SK-N-SH treated with all-trans-retinoic acid at 6 μM for 48 hours (cell line): ENCODE results near the gene DNAH3.

Experiments used
- ATAC-seq: fragments of 200-7000 bp; cut with Tn5 transposase; 3 replicates; pipeline ENCODE4 v1.9.1; 2020; ENCODE audit warnings: mild to moderate bottlenecking, moderate library complexity
- ARNTL ChIP-seq: fragments of 450-650 bp; formaldehyde crosslinking; IDR thresholded peaks from 2 replicates; pipeline ENCODE4 v1.5.0; 2020; ENCODE audit warnings: low read depth, mild to moderate bottlenecking, moderate library complexity, borderline replicate concordance
- BACH2 ChIP-seq: fragments of 250-450 bp; sonication (Bioruptor Pico); IDR thresholded peaks from 2 replicates; pipeline ENCODE4 v1.9.0; 2021; ENCODE audit warnings: mild to moderate bottlenecking, borderline replicate concordance
- CSDC2 ChIP-seq: fragments of 250-450 bp; sonication (Bioruptor Pico); IDR thresholded peaks from 2 replicates; pipeline ENCODE4 v1.5.0; 2020; ENCODE audit warnings: mild to moderate bottlenecking, moderate library complexity
- CSRNP3 ChIP-seq: fragments of 250-450 bp; sonication (Bioruptor Pico); IDR thresholded peaks from 2 replicates; pipeline ENCODE4 v1.5.1; 2021; ENCODE audit warnings: mild to moderate bottlenecking, moderate library complexity
- ESRRG ChIP-seq: fragments of 250-450 bp; sonication (Bioruptor Pico); IDR thresholded peaks from 2 replicates; pipeline ENCODE4 v1.6.1; 2021; ENCODE audit warnings: mild to moderate bottlenecking
- ISL1 ChIP-seq: fragments of 250-450 bp; sonication (Bioruptor Pico); IDR thresholded peaks from 2 replicates; pipeline ENCODE4 v2.1.2; 2022; ENCODE audit warnings: mild to moderate bottlenecking, moderate library complexity
- OSR1 ChIP-seq: fragments of 250-450 bp; sonication (Bioruptor Pico); IDR thresholded peaks from 2 replicates; pipeline ENCODE4 v1.8.0; 2022; ENCODE audit warnings: moderate library complexity, mild to moderate bottlenecking, inconsistent platforms
- PATZ1 ChIP-seq: fragments of 250-450 bp; sonication (Bioruptor Pico); IDR thresholded peaks from 2 replicates; pipeline ENCODE4 v1.8.0; 2020; ENCODE audit warnings: mild to moderate bottlenecking, moderate library complexity, borderline replicate concordance
- RARB ChIP-seq: fragments of 250-450 bp; sonication (Bioruptor Pico); IDR thresholded peaks from 2 replicates; pipeline ENCODE4 v1.8.0; 2021; ENCODE audit warnings: mild to moderate bottlenecking, moderate library complexity
- SNAI2 ChIP-seq: fragments of 250-450 bp; sonication (Bioruptor Pico); IDR thresholded peaks from 2 replicates; pipeline ENCODE4 v1.5.0; 2020; ENCODE audit warnings: mild to moderate bottlenecking, moderate library complexity
- TCF4 ChIP-seq: fragments of 250-450 bp; sonication (Bioruptor Pico); IDR thresholded peaks from 2 replicates; pipeline ENCODE4 v1.8.0; 2021; ENCODE audit warnings: mild to moderate bottlenecking, moderate library complexity, borderline replicate concordance
- TOX ChIP-seq: fragments of 250-450 bp; sonication (Bioruptor Pico); IDR thresholded peaks from 2 replicates; pipeline ENCODE4 v1.8.0; 2021; ENCODE audit warnings: mild to moderate bottlenecking, moderate library complexity, borderline replicate concordance
- ZC3H10 ChIP-seq: fragments of 250-450 bp; sonication (Bioruptor Pico); IDR thresholded peaks from 2 replicates; pipeline ENCODE4 v1.5.1; 2021; ENCODE audit warnings: mild to moderate bottlenecking, moderate library complexity
- ZFP3 ChIP-seq: fragments of 250-450 bp; sonication (Bioruptor Pico); IDR thresholded peaks from 2 replicates; pipeline ENCODE4 v1.5.0; 2020; ENCODE audit warnings: mild to moderate bottlenecking, moderate library complexity
- ZNF565 ChIP-seq: fragments of 450-650 bp; formaldehyde crosslinking; conservative IDR thresholded peaks from 2 replicates; pipeline ENCODE4 v1.5.0; 2020; ENCODE audit warnings: low read depth, mild to moderate bottlenecking, moderate library complexity
- ZNF70 ChIP-seq: fragments of 450-650 bp; formaldehyde crosslinking; IDR thresholded peaks from 2 replicates; pipeline ENCODE4 v1.5.0; 2020; ENCODE audit warnings: mild to moderate bottlenecking, moderate library complexity
- ZNF8 ChIP-seq: fragments of 450-650 bp; formaldehyde crosslinking; IDR thresholded peaks from 2 replicates; pipeline ENCODE4 v1.5.0; 2020; ENCODE audit warnings: mild to moderate bottlenecking, moderate library complexity
- TF ChIP-seq, protein P1 (sequence below): fragments of 250-450 bp; sonication (Bioruptor Pico); IDR thresholded peaks from 2 replicates; pipeline ENCODE4 v1.5.1; 2020; ENCODE audit warnings: low read depth, mild to moderate bottlenecking, moderate library complexity
- TF ChIP-seq, protein P2 (sequence below): fragments of 250-450 bp; sonication (Bioruptor Pico); IDR thresholded peaks from 2 replicates; pipeline ENCODE4 v1.5.0; 2020; ENCODE audit warnings: mild to moderate bottlenecking, moderate library complexity
- TF ChIP-seq, protein P3 (sequence below): fragments of 250-450 bp; sonication (Bioruptor Pico); IDR thresholded peaks from 2 replicates; pipeline ENCODE4 v1.8.0; 2021; ENCODE audit warnings: low read depth, mild to moderate bottlenecking, moderate library complexity, borderline replicate concordance

Gene DNAH3

DNA sequence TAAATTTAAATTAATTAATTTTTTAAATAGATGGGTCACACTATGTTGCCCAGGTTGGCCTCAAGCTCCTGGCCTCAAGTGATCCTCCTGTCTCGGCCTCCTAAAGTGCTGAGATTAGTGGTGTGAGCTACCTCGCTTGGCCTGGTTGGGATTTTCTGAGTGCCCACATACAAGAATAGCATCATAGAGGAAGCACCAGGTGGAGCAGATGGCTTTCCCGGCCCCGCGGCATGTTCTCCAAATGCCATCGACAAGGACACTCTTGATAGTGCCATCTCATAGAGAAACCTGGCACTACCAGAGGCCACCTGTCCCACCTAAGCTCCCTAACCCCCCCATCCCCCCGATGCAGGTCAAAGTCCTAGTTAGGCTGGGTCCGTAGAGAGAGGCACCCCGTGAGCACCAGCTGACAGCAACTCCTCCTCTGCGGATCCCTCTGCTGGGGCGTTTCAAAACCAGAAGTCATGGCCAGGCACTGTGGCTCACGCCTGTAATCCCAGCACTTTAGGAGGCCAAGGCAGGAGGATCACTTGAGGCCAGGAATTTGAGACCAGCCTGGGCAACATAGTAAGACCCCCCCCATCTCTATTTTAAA lies 65.9 kb downstream of the DNAH3 start:
- ATAC-seq, result no peak
- TF ChIP-seq ZNF565 (CRISPR knock-in tag) (no peak), SNAI2 (CRISPR knock-in tag) (no peak), BACH2 (no peak), ESRRG (CRISPR knock-in tag) (no peak), CSDC2 (CRISPR knock-in tag) (no peak), RARB (CRISPR knock-in tag) (no peak)
- TF ChIP-seq, protein P1, sequence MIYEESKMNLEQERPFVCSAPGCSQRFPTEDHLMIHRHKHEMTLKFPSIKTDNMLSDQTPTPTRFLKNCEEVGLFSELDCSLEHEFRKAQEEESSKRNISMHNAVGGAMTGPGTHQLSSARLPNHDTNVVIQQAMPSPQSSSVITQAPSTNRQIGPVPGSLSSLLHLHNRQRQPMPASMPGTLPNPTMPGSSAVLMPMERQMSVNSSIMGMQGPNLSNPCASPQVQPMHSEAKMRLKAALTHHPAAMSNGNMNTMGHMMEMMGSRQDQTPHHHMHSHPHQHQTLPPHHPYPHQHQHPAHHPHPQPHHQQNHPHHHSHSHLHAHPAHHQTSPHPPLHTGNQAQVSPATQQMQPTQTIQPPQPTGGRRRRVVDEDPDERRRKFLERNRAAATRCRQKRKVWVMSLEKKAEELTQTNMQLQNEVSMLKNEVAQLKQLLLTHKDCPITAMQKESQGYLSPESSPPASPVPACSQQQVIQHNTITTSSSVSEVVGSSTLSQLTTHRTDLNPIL (CRISPR knock-in tag), result no peak
- TF ChIP-seq, protein P2, sequence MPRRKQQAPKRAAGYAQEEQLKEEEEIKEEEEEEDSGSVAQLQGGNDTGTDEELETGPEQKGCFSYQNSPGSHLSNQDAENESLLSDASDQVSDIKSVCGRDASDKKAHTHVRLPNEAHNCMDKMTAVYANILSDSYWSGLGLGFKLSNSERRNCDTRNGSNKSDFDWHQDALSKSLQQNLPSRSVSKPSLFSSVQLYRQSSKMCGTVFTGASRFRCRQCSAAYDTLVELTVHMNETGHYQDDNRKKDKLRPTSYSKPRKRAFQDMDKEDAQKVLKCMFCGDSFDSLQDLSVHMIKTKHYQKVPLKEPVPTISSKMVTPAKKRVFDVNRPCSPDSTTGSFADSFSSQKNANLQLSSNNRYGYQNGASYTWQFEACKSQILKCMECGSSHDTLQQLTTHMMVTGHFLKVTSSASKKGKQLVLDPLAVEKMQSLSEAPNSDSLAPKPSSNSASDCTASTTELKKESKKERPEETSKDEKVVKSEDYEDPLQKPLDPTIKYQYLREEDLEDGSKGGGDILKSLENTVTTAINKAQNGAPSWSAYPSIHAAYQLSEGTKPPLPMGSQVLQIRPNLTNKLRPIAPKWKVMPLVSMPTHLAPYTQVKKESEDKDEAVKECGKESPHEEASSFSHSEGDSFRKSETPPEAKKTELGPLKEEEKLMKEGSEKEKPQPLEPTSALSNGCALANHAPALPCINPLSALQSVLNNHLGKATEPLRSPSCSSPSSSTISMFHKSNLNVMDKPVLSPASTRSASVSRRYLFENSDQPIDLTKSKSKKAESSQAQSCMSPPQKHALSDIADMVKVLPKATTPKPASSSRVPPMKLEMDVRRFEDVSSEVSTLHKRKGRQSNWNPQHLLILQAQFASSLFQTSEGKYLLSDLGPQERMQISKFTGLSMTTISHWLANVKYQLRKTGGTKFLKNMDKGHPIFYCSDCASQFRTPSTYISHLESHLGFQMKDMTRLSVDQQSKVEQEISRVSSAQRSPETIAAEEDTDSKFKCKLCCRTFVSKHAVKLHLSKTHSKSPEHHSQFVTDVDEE (CRISPR knock-in tag), result no peak

DNA sequence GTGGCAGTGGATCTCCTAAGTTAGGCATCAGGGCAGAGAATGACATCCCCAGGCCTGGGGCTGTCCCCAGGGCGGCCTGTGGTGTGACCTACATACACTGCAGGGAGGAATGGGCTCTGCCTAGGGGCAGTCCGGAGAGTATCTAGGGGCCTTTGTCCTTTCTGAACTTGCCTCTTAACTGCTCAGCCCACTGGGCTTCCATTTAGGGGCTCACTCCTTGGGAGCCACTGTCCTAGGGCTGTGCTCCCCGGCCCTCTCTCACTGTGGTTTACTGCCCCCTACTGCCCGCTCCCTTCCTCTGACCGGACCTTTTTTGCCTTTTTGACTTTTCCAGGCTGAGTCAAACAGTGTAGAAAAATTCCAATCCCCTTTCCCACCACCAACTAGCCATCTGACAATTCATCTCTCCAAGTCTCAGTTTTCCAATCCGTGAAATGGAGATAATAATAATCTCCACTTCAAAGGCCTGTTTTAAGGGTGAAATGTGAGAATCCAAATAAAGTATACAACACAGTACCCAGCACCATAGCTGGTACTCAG lies 66.8 kb downstream of the DNAH3 start:
- peak; percentile 97 for ATAC-seq
- TF ChIP-seq ARNTL (no peak), ZC3H10 (CRISPR knock-in tag) (no peak), CSDC2 (CRISPR knock-in tag) (no peak)
- TF ChIP-seq, protein P1 (CRISPR knock-in tag), result no peak

DNA sequence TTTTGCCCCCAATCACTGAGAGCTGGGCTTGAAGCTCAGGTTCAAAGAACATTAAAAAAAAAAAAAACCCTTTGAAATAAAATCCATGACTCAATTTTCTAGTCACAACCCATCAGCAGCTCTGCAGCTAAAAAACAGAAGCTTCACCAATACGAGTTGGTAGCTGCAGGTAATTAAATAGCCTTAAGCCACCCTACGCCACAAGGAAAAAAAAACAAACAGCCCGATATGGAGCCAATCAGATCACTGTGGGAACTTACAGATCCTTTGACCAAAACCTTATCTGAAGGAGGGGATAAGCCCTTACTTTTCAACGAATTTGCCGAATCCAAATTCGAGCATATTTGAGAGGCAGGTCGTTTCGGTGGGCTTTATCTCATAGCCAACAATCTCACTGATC lies 69.3 kb downstream of the DNAH3 start:
- no peak for ATAC-seq
- TF ChIP-seq RARB (CRISPR knock-in tag) (no peak), TOX (CRISPR knock-in tag) (no peak)

GRCh38 chr16:21078563-21078962 lies 72.1 kb downstream of the DNAH3 start:
- no peak for ATAC-seq
- TF ChIP-seq ZFP3 (no peak), ZNF70 (CRISPR knock-in tag) (no peak), CSRNP3 (CRISPR knock-in tag) (no peak), TOX (CRISPR knock-in tag) (no peak), ZC3H10 (CRISPR knock-in tag) (no peak), ESRRG (CRISPR knock-in tag) (no peak), ZNF565 (CRISPR knock-in tag) (no peak), RARB (CRISPR knock-in tag) (no peak), ISL1 (no peak), OSR1 (CRISPR knock-in tag) (no peak), TCF4 (no peak), PATZ1 (CRISPR knock-in tag) (no peak), ZNF8 (CRISPR knock-in tag) (no peak), ARNTL (no peak), SNAI2 (CRISPR knock-in tag) (no peak)
- TF ChIP-seq, protein P1 (CRISPR knock-in tag), result no peak
- TF ChIP-seq, protein P3, sequence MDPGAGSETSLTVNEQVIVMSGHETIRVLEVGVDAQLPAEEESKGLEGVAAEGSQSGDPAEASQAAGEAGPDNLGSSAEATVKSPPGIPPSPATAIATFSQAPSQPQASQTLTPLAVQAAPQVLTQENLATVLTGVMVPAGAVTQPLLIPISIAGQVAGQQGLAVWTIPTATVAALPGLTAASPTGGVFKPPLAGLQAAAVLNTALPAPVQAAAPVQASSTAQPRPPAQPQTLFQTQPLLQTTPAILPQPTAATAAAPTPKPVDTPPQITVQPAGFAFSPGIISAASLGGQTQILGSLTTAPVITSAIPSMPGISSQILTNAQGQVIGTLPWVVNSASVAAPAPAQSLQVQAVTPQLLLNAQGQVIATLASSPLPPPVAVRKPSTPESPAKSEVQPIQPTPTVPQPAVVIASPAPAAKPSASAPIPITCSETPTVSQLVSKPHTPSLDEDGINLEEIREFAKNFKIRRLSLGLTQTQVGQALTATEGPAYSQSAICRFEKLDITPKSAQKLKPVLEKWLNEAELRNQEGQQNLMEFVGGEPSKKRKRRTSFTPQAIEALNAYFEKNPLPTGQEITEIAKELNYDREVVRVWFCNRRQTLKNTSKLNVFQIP, result no peak
